ENCODE results near the gene TET3. TPM values are rescaled to one million over a fixed set of nuclear protein-coding genes. Genes with fewer than 3 reads are reported as not detected.

TET3 gene
- total RNA-seq, 3 donors from 2014 or later (not counting 1 experiment from before 2014, with no cell fraction given) = 40.0 to 47.9 (median 45.3) TPM

DNA sequence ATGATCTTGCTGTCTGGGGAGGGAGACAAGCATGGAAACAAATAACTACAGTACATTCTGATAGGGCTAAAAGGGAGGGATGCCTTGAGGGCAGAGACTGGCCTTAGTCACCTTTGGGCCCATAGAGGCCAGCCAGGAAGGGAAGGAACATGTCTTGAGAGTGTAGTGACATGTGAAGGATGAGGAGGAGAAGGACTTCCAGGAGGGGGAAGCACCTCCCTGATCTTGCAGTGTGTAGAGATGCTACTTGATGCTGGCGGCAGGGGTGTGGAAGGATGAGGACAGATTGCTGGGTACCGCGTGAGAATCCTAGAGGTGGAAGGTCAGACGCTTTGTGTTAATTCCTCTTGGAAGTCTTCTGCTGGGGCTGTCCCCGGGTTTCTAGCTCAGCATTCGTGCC is 13.1 kb downstream of the TET3 start:
- no peaks in the 10 kb centered on the region for H3K36me3 ChIP-seq (ENCODE audit: control insufficient read depth, insufficient read depth, low read length)
- Mint-ChIP-seq H3K9me3 (no peaks in the 10 kb centered on the region), H3K27ac (peak overlapping the region in 1 of 2 donors; percentile 29), H3K36me3 (no peaks in the 10 kb centered on the region), H3K4me1 (peaks cover 61 to 68% of the 10 kb centered on the region in 2 donors), H3K4me3 (no peak overlapping the region), H3K27me3 (ENCODE audit: low read depth in 2 of 2) (no peaks in the 10 kb centered on the region)
- WGBS (ENCODE audit: insufficient coverage) = 95% methylated on average over 6 of the region's 6 CpGs
- ATAC-seq = no peak
- no peak overlapping the region for H3K27ac ChIP-seq (ENCODE audit: low read length)
- no peak overlapping the region for H3K4me3 ChIP-seq (ENCODE audit: low read length)
- intact Hi-C loops (cut with micrococcal nuclease) = no loop called here
- H3K27me3 ChIP-seq (ENCODE audit: control insufficient read depth, insufficient read depth, low read length) = no peaks in the 10 kb centered on the region
- no peaks in the 10 kb centered on the region for H3K9me3 ChIP-seq (ENCODE audit: control insufficient read depth, insufficient read depth, low read length)
- DNase-seq = no peak
- TF ChIP-seq, protein P1, sequence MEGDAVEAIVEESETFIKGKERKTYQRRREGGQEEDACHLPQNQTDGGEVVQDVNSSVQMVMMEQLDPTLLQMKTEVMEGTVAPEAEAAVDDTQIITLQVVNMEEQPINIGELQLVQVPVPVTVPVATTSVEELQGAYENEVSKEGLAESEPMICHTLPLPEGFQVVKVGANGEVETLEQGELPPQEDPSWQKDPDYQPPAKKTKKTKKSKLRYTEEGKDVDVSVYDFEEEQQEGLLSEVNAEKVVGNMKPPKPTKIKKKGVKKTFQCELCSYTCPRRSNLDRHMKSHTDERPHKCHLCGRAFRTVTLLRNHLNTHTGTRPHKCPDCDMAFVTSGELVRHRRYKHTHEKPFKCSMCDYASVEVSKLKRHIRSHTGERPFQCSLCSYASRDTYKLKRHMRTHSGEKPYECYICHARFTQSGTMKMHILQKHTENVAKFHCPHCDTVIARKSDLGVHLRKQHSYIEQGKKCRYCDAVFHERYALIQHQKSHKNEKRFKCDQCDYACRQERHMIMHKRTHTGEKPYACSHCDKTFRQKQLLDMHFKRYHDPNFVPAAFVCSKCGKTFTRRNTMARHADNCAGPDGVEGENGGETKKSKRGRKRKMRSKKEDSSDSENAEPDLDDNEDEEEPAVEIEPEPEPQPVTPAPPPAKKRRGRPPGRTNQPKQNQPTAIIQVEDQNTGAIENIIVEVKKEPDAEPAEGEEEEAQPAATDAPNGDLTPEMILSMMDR (IDR thresholded peaks at IDR 0.05) = no peak
- peaks cover 18% of the 10 kb centered on the region for H3K4me1 ChIP-seq (ENCODE audit: control insufficient read depth, insufficient read depth, low read length)

DNA sequence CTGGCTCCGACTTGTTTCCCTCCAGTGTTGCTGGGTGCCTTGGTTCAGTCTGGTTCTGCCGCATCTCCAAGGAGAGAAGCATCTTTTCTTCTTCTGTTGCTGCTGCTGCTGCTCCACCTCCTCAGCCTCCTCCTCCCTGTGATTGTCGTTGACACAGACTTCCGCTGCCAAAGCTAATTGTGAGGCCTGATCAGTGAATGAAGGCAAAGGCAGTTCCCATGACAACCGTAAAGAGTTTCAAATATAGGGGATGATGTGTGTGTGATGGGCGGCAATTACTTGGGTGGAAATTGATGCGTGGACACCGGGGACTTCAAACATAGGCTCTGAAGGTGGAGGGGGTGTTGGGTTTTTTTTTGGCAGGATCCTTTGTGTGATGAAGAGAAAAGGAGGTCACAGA is 13.7 kb downstream of the TET3 start:
- Histone ChIP-seq H3K9me3 (ENCODE audit: control insufficient read depth, insufficient read depth, low read length) (no peaks in the 10 kb centered on the region), H3K27me3 (ENCODE audit: control insufficient read depth, insufficient read depth, low read length) (no peaks in the 10 kb centered on the region), H3K4me1 (ENCODE audit: control insufficient read depth, insufficient read depth, low read length) (peaks cover 24% of the 10 kb centered on the region), H3K27ac (ENCODE audit: low read length) (no peak overlapping the region), H3K36me3 (ENCODE audit: control insufficient read depth, insufficient read depth, low read length) (no peaks in the 10 kb centered on the region), H3K4me3 (ENCODE audit: low read length) (no peak overlapping the region)
- H3K4me1 Mint-ChIP-seq = peaks cover 63 to 70% of the 10 kb centered on the region in 2 donors
- H3K4me3 Mint-ChIP-seq = no peak overlapping the region
- peak overlapping the region in 1 of 2 donors; percentile 21 for H3K27ac Mint-ChIP-seq
- TF ChIP-seq, protein P1 (IDR thresholded peaks at IDR 0.05) = no peak
- H3K27me3 Mint-ChIP-seq (ENCODE audit: low read depth in 2 of 2) = no peaks in the 10 kb centered on the region
- WGBS (ENCODE audit: insufficient coverage) = 87% methylated on average over 8 of the region's 8 CpGs
- no peak for ATAC-seq
- no peaks in the 10 kb centered on the region for H3K36me3 Mint-ChIP-seq
- DNase-seq = peak in 1 of 2 donors; percentile 73
- intact Hi-C loops (cut with micrococcal nuclease) = no loop called here
- no peaks in the 10 kb centered on the region for H3K9me3 Mint-ChIP-seq

DNA sequence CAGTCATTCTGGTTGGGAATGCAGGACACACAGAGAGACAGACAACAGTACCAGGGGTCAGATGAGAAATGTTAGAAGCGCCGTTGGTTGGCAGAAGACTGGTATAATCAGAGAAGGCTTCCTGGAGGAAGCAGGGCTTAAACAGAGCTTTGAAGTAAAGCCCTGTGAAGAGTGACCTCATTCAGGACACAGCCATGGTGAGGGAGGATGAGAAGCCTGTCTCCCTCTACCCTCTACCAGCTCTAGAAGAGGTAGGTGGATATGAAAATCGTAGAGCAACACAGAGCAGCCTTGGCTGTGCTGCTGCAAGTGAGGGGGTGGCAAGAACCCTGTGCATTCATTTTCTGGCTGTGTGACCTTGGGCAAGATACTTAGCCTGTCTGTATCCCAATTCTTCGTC is 14.2 kb downstream of the TET3 start:
- Mint-ChIP-seq H3K4me1 (peaks cover 58 to 70% of the 10 kb centered on the region in 2 donors), H3K4me3 (no peak overlapping the region), H3K27me3 (ENCODE audit: low read depth in 2 of 2) (no peaks in the 10 kb centered on the region), H3K9me3 (no peaks in the 10 kb centered on the region), H3K36me3 (no peaks in the 10 kb centered on the region), H3K27ac (peak overlapping the region; percentile 79 to 92)
- intact Hi-C loops (cut with micrococcal nuclease) = no loop called here
- H3K9me3 ChIP-seq (ENCODE audit: control insufficient read depth, insufficient read depth, low read length) = no peaks in the 10 kb centered on the region
- DNase-seq (no peak), ATAC-seq (no peak)
- WGBS (ENCODE audit: insufficient coverage) = 64% methylated on average over 4 of the region's 4 CpGs
- no peaks in the 10 kb centered on the region for H3K27me3 ChIP-seq (ENCODE audit: control insufficient read depth, insufficient read depth, low read length)
- TF ChIP-seq, protein P1 (IDR thresholded peaks at IDR 0.05) = no peak
- H3K4me1 ChIP-seq (ENCODE audit: control insufficient read depth, insufficient read depth, low read length) = peaks cover 28% of the 10 kb centered on the region
- no peak overlapping the region for H3K4me3 ChIP-seq (ENCODE audit: low read length)
- H3K36me3 ChIP-seq (ENCODE audit: control insufficient read depth, insufficient read depth, low read length) = no peaks in the 10 kb centered on the region
- no peak overlapping the region for H3K27ac ChIP-seq (ENCODE audit: low read length)

Measured in natural killer cell (primary cell).